Measurements from ENCODE around the gene GNB1L.

- TF ChIP-seq CTCF (conservative IDR thresholded peaks at IDR 0.05; ENCODE audit: low read depth, low read length) (no peak), EZH2phosphoT487 (IDR thresholded peaks at IDR 0.05; ENCODE audit: borderline replicate concordance, low read length) (no peak)
These were observed 44.3 kb upstream of the GNB1L start for GRCh38 chr22:19898831-19899567.
